GM23338 (cell line): ENCODE data around the gene TTC8. TPM values are rescaled to one million over a fixed set of nuclear protein-coding genes. Genes with fewer than 3 reads are reported as not detected.

Source experiments
- ATAC-seq: fragments of 200-7000 bp; cut with Tn5 transposase; 3 replicates; pipeline ENCODE4 v1.9.1; 2020
- DNase-seq: peaks from one replicate; pipeline ENCODE4 v3.0.0-alpha.2; 2015; ENCODE audit warnings: low spot score
- H2AFZ ChIP-seq: fragments of 200-600 bp; sonication (generic); 2 replicates; pipeline ENCODE4 v1.8.0; 2016; ENCODE audit warnings: antibody characterized with exemption, mild to moderate bottlenecking, moderate library complexity
- H3F3A ChIP-seq: fragments of 200-600 bp; sonication (generic); replicated peaks from 2 replicates; pipeline ENCODE4 v1.8.0; 2017; ENCODE audit warnings: antibody characterized with exemption, mixed run types, low read depth
- H3K27ac ChIP-seq: fragments of 200-600 bp; sonication (generic); 2 replicates; pipeline ENCODE4 v1.6.1; 2016; ENCODE audit warnings: low read depth
- H3K27me3 ChIP-seq: fragments of 200-600 bp; sonication (generic); 2 replicates; pipeline ENCODE4 v1.8.0; 2016; ENCODE audit warnings: mild to moderate bottlenecking, mixed run types, moderate library complexity; ENCODE audit not compliant: insufficient read depth
- H3K36me3 ChIP-seq: fragments of 200-600 bp; sonication (generic); 2 replicates; pipeline ENCODE4 v1.8.0; 2016; ENCODE audit warnings: mild to moderate bottlenecking; ENCODE audit not compliant: insufficient read depth
- H3K4me1 ChIP-seq: fragments of 200-600 bp; sonication (generic); 2 replicates; pipeline ENCODE4 v1.8.0; 2016; ENCODE audit warnings: mild to moderate bottlenecking, moderate library complexity; ENCODE audit not compliant: insufficient read depth
- H3K4me2 ChIP-seq: fragments of 200-600 bp; sonication (generic); 2 replicates; pipeline ENCODE4 v1.7.1; 2017; ENCODE audit warnings: mixed run types
- H3K4me3 ChIP-seq: fragments of 200-600 bp; sonication (generic); 2 replicates; pipeline ENCODE4 v1.6.1; 2016; ENCODE audit warnings: mixed run types
- H3K79me2 ChIP-seq: fragments of 200-600 bp; sonication (generic); replicated peaks from 2 replicates; pipeline ENCODE4 v1.8.0; 2017; ENCODE audit warnings: mild to moderate bottlenecking; ENCODE audit not compliant: insufficient read depth
- H3K9me2 ChIP-seq: fragments of 200-600 bp; sonication (generic); 2 replicates; pipeline ENCODE4 v1.8.0; 2017; ENCODE audit not compliant: insufficient read depth
- H4K20me1 ChIP-seq: fragments of 200-600 bp; sonication (generic); replicated peaks from 2 replicates; pipeline ENCODE4 v1.8.0; 2017; ENCODE audit warnings: mild to moderate bottlenecking; ENCODE audit not compliant: insufficient read depth
- H3K27ac Mint-ChIP-seq: 2 replicates; pipeline ENCODE4 v1.8.0; 2020; ENCODE audit warnings: inconsistent platforms, mild to moderate bottlenecking, moderate library complexity, mixed read lengths
- H3K27me3 Mint-ChIP-seq: 3 replicates; pipeline ENCODE4 v1.8.0; 2022; ENCODE audit warnings: low read depth, mild to moderate bottlenecking, moderate library complexity, mixed read lengths, inconsistent platforms; ENCODE audit not compliant: insufficient read depth, poor library complexity
- H3K36me3 Mint-ChIP-seq: 3 replicates; pipeline ENCODE4 v1.8.0; 2021; ENCODE audit warnings: low read depth, mild to moderate bottlenecking, inconsistent platforms, moderate library complexity, mixed read lengths
- H3K4me1 Mint-ChIP-seq: 3 replicates; pipeline ENCODE4 v1.8.0; 2020; ENCODE audit warnings: mild to moderate bottlenecking, inconsistent platforms, mixed read lengths
- H3K4me3 Mint-ChIP-seq: 3 replicates; pipeline ENCODE4 v1.8.0; 2021; ENCODE audit warnings: moderate library complexity, mild to moderate bottlenecking, inconsistent platforms, mixed read lengths
- H3K9me3 Mint-ChIP-seq: 3 replicates; pipeline ENCODE4 v1.8.0; 2020; ENCODE audit warnings: moderate library complexity, mild to moderate bottlenecking, inconsistent platforms, mixed read lengths
- ETS1 ChIP-seq: IDR thresholded peaks from 2 replicates; pipeline ENCODE4 v1.6.1; 2016; ENCODE audit warnings: antibody characterized with exemption
- EZH2 ChIP-seq: fragments of 200-600 bp; sonication (generic); IDR thresholded peaks from one replicate; pipeline ENCODE4 v1.8.0; 2017; ENCODE audit warnings: antibody characterized with exemption, mild to moderate bottlenecking, low read depth; ENCODE audit not compliant: unreplicated experiment
- EZH2phosphoT487 ChIP-seq: fragments of 200-600 bp; sonication (generic); IDR thresholded peaks from one replicate; pipeline ENCODE4 v1.8.1; 2018; ENCODE audit warnings: antibody characterized with exemption; ENCODE audit not compliant: unreplicated experiment
- JUNB ChIP-seq: IDR thresholded peaks from one replicate; pipeline ENCODE4 v1.6.1; 2016; ENCODE audit warnings: antibody characterized with exemption; ENCODE audit not compliant: unreplicated experiment
- NANOG ChIP-seq: IDR thresholded peaks from 2 replicates; pipeline ENCODE4 v1.6.1; 2016; ENCODE audit warnings: antibody characterized with exemption, borderline replicate concordance
- POLR2AphosphoS5 ChIP-seq: IDR thresholded peaks from 2 replicates; pipeline ENCODE4 v1.6.1; 2016; ENCODE audit warnings: antibody characterized with exemption, low read depth
- REST ChIP-seq: IDR thresholded peaks from one replicate; pipeline ENCODE4 v1.6.1; 2018; ENCODE audit warnings: antibody characterized with exemption; ENCODE audit not compliant: unreplicated experiment
- STAT1 ChIP-seq: IDR thresholded peaks from one replicate; pipeline ENCODE4 v1.6.1; 2016; ENCODE audit warnings: antibody characterized with exemption; ENCODE audit not compliant: unreplicated experiment
- ZNF331 ChIP-seq: fragments of 250-450 bp; sonication (Bioruptor Pico); IDR thresholded peaks from 2 replicates; pipeline ENCODE4 v1.5.0; 2020; ENCODE audit warnings: low read depth, mild to moderate bottlenecking, moderate library complexity
- ZNF462 ChIP-seq: fragments of 250-450 bp; sonication (Bioruptor Pico); IDR thresholded peaks from 2 replicates; pipeline ENCODE4 v1.5.0; 2020; ENCODE audit warnings: mild to moderate bottlenecking, moderate library complexity
- polyA plus RNA-seq: library from polyadenylated mRNA; unstranded; fragments of >200 nt; fragmentation: Nextera tagmentation; extraction: Ambion mirVana; gene quantifications from 2 replicates; pipeline ENCODE4 v1.2.1, GENCODE V29; 2016
- total RNA-seq: library from RNA; depleted of rRNA; stranded (reverse); fragments of >200 nt; shearing (Covaris generic); gene quantifications from 2 replicates; pipeline ENCODE4 v1.2.3, GENCODE V29; 2014

The TTC8 gene
- total and polyA plus RNA-seq, 2 experiments from 2014 or later = 7.5 to 10.5 TPM

- TF ChIP-seq EZH2 (no peak), JUNB (no peak), ZNF331 (CRISPR knock-in tag) (no peak), POLR2AphosphoS5 (no peak), REST (no peak), EZH2phosphoT487 (no peak), NANOG (no peak)
Measured at GRCh38 chr14:88853129-88853528, 28.7 kb downstream of the TTC8 start (continued).

- peaks cover 20% of the 10 kb centered on the region for H3K4me1 Mint-ChIP-seq
- Histone ChIP-seq H3K9me2 (no peaks in the 10 kb centered on the region), H3K4me3 (no peak overlapping the region), H4K20me1 (no peaks in the 10 kb centered on the region), H2AFZ (no peak overlapping the region), H3F3A (no peaks in the 10 kb centered on the region), H3K27me3 (no peaks in the 10 kb centered on the region), H3K79me2 (no peaks in the 10 kb centered on the region), H3K4me2 (no peak overlapping the region), H3K36me3 (peaks cover 7% of the 10 kb centered on the region; the same call in 1 of the 2 replicates), H3K27ac (no peak overlapping the region), H3K4me1 (peaks cover 17% of the 10 kb centered on the region; the same call in 1 of the 2 replicates)
- peaks cover 15% of the 10 kb centered on the region for H3K36me3 Mint-ChIP-seq
- H3K4me3 Mint-ChIP-seq = no peak overlapping the region
- DNase-seq (no peak), ATAC-seq (no peak)
- peaks cover 3% of the 10 kb centered on the region for H3K27me3 Mint-ChIP-seq
- TF ChIP-seq NANOG (no peak), ZNF462 (no peak), EZH2phosphoT487 (no peak), ETS1 (no peak), ZNF331 (CRISPR knock-in tag) (no peak), STAT1 (no peak)
- no peak overlapping the region for H3K27ac Mint-ChIP-seq
- H3K9me3 Mint-ChIP-seq = peaks cover 5% of the 10 kb centered on the region; the same call in 2 of the 3 replicates
Measured at GRCh38 chr14:88856786-88857366, 32.4 kb downstream of the TTC8 start.
